GM18508 (cell line): ENCODE results near the gene COX19.

Experiments used
- ATAC-seq: cut with Tn5 transposase; IDR thresholded peaks from one replicate; pipeline ENCODE4 v1.9.1; 2021; ENCODE audit warnings: moderate number of reproducible peaks; ENCODE audit not compliant: insufficient read depth, unreplicated experiment

Gene COX19

GRCh38 chr7:918118-918425, 57.3 kb downstream of the COX19 start:
- no peak for ATAC-seq

GRCh38 chr7:917255-918117, 57.9 kb downstream of the COX19 start:
- ATAC-seq: no peak

GRCh38 chr7:916291-916941, 58.9 kb downstream of the COX19 start:
- ATAC-seq: no peak
